HPDE6-E6E7 (cell line): ENCODE results near the gene CACNB1.
A peak's percentile ranks its signal among the peaks of the same experiment; 100 is the strongest.

ENCODE experiments used
- DNase-seq: peaks from one replicate; pipeline ENCODE4 v3.0.0; 2011; ENCODE audit warnings: missing footprints; ENCODE audit errors: extremely low spot score

The CACNB1 gene

GRCh38 chr17:39197380-39198185 lies at the start of gene CACNB1:
TSS of gene CACNB1 (minus strand) at chr17:39197669. CDS start at chr17:39197495, 174 bp downstream.
- DNase-seq = peak; percentile 72

- no peak for DNase-seq
Measured at GRCh38 chr17:39246274-39246673, 48.8 kb upstream of the CACNB1 start.

DNA sequence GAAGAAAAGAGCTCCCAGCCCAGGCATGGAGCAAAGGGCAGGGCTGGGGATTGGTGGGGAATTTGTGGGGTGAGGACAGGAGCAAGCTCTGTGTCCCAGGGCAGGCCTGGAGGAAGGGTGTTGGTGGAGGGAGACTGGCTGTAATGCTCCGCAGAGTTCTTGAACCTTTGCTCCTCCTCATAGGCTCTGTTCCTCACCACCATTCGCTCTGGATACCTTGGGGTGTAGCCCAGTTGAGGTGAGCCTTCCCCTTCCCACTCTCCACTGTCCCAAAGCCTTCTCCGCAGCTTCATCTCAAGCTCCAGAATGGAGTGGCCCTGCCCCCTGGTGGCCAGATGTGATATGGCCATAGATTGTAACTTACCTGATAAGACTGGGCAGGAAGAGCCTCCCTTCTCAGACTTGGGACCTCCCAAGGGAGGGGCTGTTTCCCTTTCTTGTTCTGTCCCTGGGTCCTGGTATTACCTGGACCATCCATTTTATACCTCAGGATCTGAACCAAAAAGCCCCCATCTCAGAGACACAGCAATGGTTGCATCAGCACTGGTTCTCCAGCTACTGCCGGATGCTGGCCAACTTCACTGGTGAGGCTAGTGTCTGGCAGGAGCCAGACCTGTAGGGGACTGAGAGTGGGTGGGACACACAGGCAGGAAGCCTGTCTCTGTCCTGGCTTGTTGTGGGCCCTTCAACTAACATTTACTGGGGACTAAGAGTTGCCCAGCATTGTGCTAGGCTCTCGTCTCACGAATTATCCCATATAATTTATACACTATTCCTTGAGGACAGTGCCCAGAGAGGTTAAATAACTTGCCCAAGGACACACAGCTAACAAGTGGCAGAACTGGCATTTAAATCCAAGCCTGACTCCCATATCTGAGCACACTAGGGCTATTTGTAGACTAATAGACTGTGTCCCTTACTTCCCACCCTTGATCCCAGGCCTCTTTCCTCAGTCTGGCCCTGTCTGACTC lies 47.4 kb upstream of the CACNB1 start:
- DNase-seq = peak; percentile 71

DNA sequence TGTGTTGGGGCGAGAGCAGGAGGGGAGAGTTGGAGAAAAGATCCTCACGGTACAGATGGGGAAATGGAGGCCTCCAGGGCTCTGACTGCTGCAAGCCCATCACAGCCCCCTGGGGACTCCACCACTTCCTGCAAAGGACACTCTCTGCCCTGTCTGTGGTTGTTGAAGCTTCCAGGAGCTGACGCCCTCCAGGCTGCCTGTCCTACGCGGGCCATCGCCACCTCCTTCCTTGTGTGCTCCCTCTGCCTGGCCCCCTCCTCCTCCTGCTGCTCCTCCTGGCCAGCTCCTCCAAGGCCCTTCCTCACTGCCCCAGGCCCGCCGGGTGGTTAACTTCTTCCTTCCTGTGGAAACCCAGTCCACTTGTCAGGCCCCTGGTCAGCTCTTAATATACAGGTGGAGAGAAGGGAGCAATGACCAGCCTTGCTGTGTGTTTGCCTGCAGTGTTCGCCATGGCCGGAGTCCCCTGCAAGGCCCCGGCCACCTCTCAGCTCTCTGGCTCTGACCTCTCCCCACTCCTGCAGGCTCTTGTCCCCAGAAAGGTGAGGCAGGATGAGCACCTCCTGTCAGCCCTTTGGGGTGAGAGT lies 46.6 kb upstream of the CACNB1 start:
- no peak for DNase-seq

- DNase-seq = no peak
Measured at GRCh38 chr17:39243155-39243554, 45.7 kb upstream of the CACNB1 start.

DNA sequence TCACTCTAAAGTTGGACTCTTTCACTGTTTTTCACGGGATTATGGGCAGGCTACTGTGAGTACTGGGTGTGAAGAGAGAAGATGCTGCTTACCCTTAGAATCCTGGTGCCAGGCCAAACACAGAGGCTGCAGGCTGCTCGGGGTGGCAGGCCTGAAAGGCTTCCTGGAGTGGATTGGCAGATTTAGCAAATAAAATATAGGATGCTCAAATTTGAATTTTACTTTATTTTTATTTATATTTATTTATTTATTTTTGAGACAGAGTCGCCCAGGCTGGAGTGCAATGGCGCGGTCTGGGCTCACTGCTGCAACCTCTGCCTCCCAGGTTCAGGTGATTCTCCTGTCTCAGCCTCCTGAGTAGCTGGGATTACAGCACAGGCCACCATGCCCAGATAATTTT lies 43.2 kb upstream of the CACNB1 start:
- DNase-seq = no peak

DNA sequence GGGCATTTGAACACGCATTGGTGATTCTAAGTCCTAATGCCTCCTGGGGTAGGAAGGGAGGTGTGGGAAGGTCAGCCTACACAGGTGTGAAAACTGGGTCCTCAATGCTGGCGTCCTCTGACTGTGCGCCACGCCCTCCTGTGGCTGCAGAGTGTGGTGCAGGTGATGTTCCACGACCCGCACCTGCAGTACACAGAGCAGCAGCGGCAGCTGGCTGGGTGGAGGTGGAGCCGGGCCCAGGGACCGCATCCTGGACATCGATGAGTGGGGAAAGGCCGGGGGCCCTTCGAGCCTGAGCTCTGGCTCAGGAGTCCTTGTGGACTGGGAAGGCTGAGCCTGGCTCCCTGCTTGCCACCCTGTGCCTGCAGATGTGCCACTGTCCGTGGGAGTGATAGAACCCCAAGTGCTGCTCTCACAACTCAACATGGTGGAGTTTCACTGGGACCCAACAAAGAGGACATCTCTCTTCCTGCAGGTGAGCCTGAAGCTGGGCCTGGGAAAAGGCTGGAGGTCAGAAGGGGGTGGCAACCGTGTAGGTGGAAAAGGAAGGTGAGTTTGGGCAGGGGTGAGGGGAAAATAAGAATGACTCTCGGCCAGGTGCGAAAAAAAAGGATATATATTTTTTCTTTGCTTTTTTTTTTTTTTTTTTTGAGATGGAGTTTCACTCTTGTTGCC lies 42.3 kb upstream of the CACNB1 start:
- no peak for DNase-seq

DNA sequence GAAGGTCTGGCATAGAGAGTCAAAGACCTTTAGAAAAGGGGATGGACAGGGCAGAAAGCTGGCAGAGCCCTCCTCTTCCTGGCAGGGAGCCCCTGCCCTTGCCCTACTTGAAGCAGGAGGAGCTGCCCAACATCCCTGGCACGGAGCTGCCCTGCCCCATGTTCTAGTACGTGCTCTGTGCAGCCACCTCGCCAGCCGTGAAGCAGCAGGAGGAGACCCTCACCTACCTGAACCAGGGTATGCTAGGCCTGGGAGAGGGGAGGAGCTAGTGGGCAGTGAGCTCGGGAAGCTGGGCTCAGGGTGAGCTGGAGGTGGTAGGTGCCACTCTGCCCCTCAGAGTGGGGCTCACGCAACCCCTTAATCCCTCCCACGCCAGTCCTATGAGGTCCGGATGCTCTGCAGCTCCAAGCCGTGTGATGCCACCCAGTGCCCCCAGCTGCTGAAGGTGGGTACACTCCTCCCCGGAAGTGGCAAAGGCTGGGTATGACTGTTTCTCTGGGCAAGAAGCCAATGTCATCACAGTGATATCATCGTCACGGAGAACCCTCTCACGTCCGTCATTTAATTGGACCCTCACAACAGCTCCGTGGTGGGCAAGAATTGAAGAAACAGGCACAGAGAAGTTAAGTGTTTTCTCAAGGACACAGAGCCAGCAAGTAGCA lies 41.0 kb upstream of the CACNB1 start:
- no peak for DNase-seq

DNA sequence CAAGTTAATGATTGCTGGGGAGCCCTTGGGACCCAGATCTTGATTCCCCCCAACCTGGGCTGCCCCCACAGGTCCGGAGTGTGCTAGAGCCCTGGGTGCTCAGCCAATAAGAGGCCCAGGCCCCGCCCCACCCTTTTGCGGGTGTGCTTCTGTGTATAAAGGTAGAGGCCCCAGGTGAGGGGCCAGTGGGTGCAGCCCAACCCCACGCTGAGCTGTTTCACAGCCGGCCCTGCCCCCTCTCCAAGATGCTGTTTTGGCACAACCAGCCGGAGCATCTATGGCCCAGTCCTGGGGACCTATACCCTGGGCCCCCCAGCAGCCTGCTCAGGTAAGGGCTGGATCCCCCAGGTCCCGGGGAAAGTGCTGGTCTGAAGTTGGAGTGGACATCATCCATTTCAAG lies 40.1 kb upstream of the CACNB1 start:
- no peak for DNase-seq

DNA sequence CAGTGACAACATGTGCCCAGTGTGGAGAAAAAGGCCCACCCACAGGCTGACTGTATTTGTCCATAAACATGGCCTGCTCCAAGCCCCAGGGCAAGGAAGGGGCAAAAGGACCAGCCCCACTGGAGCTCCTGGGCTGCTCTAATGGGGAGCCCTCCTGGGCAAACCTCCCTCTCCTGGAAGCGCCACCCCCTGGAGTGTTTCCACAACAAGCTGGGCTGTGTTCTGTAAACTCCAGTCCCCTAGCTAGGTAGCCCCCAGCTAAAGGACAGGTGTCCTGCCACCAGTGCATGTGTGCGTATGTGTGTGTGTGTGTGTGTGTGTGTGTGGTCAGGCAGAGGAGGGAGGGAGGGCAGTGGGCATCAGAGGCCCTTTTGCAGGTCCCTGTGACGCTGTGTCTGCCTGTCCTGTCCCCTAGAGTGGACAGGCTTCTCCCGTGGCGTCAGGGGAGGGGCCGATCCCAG lies 39.5 kb upstream of the CACNB1 start:
- DNase-seq = no peak

GRCh38 chr17:39236450-39236927 lies 39.0 kb upstream of the CACNB1 start:
- no peak for DNase-seq

DNA sequence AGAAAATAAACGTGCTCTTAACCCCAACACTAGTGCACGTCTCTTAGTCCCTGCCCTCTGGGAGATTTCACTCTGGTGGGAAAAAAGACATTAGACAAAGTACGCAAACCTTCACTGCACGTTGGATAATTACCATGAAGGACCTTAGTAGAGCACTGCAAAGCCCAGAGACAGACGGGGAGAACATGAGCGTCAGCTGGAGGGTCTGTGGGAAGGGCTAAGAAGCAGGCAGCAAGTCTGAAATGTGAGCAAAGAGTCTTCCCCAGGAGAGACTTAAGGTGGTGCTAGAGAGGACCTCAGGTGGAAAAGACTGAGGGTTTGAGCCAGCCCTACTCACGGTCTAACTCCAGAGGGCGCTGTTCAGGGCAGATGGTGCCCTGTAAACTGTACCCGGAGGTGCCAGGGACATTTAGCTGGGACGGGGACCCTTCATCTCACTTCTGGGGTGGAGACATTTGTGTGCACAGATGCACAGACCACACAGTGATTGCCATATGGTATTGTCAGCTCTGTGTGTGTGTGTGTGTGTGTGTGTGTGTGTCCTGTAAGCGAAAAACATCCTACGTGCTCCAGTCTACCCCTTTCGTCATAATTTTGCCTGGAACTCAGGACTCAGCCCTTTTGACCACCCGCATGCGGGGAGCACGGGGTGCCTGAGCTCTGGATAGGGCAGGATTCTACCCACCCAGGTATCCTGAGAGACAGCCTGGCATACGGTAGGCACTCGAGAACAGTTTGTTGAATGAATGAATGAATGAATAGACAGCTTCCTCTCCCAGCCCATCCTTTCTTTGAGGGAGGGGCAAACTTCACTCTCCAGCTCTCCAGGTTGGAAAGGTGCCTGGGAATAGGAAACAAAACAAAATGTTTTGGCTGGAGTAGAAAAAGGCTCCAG lies 38.3 kb upstream of the CACNB1 start:
- DNase-seq = peak; percentile 66

DNA sequence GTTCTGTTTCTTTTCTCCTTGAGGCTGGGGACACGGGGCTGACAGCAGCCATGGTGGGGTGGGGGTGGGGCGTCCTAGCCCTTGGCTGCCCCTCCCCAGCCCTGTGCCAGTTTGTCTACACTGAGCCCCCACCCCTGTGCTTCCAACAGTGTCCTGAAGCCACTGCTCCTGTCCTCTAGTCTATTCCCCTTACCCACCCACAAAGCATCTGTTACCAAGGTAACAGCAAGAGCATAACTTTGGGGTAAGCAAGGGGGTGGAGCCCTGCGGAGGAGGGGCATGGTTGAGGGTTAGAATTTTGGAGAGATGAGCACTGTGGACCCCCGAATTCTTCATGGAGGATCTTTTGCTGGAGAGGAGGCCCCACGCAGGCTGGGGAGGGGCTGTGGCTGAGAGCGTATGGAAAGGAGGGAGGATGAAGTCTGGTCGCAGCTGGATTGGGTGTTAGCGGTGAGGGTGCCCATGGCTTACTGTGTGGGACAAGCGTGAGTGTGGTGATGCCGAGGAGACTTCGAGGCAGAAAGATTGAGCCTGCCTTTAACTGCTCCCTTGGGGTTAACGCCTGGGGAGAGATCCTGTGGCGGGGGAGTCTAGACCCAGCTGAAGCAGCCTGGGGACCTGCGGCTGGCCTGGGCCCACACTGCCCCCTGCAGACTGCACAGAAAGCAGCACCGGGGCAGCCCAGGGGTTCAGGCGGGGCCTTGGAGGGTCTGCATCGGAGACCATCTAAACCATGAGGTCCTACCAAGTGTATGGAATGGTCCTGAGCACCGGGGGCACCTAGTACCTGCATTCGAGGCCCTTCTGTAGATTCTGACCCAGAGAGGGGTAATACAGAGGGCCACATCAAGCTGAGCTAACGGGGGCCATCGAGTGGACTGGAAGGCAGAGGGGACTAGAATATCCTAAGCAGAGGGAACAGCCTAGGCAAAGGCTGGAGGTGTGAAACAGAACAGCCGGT lies 34.4 kb upstream of the CACNB1 start:
- DNase-seq = no peak

DNA sequence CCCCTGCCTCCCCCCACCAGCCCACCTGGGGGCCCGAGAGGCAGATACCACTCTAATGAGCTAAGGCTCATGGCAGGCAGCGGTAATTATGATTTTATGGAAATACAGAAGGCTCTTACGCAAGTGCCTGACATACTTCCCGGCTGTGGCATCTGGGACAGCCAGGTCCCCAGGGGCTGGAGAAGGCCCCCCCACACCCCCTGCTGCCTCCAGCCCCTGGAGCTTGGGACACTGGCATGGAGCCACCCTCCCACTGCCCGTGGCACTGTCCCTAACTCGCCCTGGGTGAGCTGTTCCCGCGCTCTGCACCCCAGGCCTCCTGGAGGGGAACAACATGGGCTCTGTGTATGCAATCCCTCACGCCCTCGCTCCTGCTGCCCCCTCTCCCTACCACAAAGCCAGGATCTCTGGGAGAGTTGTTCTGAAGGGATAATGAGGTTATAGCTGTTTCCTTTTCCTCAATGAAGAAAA lies 33.7 kb upstream of the CACNB1 start:
- DNase-seq = no peak

DNA sequence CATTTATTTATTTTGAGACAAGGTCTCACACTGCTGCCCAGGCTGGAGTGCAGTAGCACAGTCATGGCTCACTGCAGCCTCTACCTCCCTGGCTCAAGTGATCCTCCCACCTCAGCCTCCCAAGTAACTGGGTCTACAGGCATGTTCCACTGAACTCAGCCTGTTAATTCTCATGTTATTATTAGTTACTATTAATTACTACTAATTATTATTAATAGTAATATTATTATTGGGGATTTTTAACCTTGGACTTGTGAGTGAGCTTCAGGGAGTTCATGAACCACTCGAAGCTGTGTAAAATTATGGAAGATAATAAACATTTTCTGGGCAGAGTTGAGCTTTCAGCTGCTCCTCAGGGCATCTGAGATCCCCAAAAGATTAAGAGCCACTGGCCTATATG lies 32.9 kb upstream of the CACNB1 start:
- DNase-seq = no peak

GRCh38 chr17:39229274-39229913 lies 31.9 kb upstream of the CACNB1 start:
- DNase-seq = peak; percentile 87

DNA sequence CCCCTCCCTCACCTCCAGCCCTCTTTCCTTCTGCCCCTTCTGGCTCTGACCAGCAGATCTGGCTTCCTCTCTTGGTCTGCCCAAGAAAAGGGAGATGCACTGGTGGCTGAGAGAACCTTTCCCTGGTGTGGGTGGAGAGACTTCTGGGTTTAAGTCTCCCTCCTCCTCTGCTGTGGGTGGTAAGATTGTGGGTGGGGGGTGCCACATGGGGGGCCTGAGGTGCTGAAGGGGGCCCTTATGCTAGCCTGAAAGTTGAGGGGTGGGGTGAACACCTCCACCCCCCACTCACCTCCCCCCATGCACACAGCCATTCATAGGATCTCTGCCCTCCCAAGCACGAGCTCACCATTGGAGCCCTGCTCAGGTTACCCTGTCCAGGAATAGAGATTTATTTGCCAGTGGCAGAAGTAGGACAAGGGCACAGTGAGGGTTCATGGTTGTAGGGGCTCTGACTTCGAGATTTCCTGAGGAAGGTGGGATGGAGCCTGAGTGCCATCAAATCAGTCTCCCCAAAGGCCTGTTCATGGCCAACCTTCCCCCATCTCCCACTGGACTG lies 30.0 kb upstream of the CACNB1 start:
- no peak for DNase-seq
